ENCODE data around the gene ENTHD1.

Gene ENTHD1

DNA sequence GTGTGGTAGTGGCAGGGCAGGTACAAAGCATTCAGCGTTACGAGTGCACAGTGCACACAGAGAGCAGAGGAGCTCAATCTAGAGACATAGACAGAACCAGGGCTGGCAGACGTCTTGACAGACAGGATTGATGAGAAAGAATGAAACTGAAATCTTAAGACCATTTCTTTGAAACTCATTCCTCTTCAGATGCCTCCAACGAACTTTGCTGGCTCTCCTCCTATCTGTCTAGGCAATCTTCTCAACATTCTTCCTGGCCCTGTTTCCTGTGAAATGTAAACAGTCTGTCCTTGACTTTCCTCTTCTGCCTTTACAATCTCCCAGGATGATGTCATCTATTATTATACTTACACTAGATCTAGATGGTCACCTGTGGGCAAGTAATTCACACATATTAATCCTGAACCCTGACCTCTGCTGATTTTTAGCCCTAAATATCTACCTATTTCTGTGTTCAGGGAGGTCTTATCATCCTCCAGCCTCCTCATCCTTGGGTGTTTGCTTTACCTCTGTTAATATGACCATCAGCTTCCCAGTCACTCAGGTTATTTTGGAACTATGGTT lies 119.5 kb downstream of the ENTHD1 start (continued):
- TF ChIP-seq, protein P1, sequence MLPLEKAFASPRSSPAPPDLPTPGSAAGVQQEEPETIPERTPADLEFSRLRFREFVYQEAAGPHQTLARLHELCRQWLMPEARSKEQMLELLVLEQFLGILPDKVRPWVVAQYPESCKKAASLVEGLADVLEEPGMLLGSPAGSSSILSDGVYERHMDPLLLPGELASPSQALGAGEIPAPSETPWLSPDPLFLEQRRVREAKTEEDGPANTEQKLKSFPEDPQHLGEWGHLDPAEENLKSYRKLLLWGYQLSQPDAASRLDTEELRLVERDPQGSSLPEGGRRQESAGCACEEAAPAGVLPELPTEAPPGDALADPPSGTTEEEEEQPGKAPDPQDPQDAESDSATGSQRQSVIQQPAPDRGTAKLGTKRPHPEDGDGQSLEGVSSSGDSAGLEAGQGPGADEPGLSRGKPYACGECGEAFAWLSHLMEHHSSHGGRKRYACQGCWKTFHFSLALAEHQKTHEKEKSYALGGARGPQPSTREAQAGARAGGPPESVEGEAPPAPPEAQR (tag by site-specific recombination; IDR thresholded peaks at IDR 0.05), result no peak
- TF ChIP-seq YY1 (tag by site-specific recombination; IDR thresholded peaks at IDR 0.05) (no peak), ZNF335 (tag by site-specific recombination; conservative IDR thresholded peaks at IDR 0.05) (peak; percentile 12; the same call in 1 of the 2 replicates), SALL2 (tag by site-specific recombination; IDR thresholded peaks at IDR 0.05; ENCODE audit: borderline replicate concordance) (no peak), ZNF670 (tag by site-specific recombination; IDR thresholded peaks at IDR 0.05; ENCODE audit: low read depth) (no peak), ZNF394 (tag by site-specific recombination; IDR thresholded peaks at IDR 0.05; ENCODE audit: borderline replicate concordance) (no peak), ZNF248 (tag by site-specific recombination; IDR thresholded peaks at IDR 0.05) (no peak), ZNF426 (tag by site-specific recombination; IDR thresholded peaks at IDR 0.05) (no peak), IKZF3 (tag by site-specific recombination; IDR thresholded peaks at IDR 0.05) (peak; percentile 43; the same call in 1 of the 2 replicates), ZEB2 (tag by site-specific recombination; IDR thresholded peaks at IDR 0.05) (0 out of 2 replicates have a peak, but pooled peaks have one; percentile 20), ZXDB (tag by site-specific recombination; IDR thresholded peaks at IDR 0.05) (0 out of 2 replicates have a peak, but pooled peaks have one; percentile 17), ZNF23 (tag by site-specific recombination; IDR thresholded peaks at IDR 0.05; ENCODE audit: borderline replicate concordance) (no peak), ZNF548 (tag by site-specific recombination; IDR thresholded peaks at IDR 0.05) (no peak), ZNF629 (tag by site-specific recombination; IDR thresholded peaks at IDR 0.05) (0 out of 2 replicates have a peak, but pooled peaks have one; percentile 27), MZF1 (tag by site-specific recombination; IDR thresholded peaks at IDR 0.05; ENCODE audit: borderline replicate concordance) (no peak), PRDM1 (tag by site-specific recombination; IDR thresholded peaks at IDR 0.05) (peak; percentile 54; the same call in 1 of the 2 replicates)
- TF ChIP-seq, protein P2, sequence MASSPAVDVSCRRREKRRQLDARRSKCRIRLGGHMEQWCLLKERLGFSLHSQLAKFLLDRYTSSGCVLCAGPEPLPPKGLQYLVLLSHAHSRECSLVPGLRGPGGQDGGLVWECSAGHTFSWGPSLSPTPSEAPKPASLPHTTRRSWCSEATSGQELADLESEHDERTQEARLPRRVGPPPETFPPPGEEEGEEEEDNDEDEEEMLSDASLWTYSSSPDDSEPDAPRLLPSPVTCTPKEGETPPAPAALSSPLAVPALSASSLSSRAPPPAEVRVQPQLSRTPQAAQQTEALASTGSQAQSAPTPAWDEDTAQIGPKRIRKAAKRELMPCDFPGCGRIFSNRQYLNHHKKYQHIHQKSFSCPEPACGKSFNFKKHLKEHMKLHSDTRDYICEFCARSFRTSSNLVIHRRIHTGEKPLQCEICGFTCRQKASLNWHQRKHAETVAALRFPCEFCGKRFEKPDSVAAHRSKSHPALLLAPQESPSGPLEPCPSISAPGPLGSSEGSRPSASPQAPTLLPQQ (tag by site-specific recombination; IDR thresholded peaks at IDR 0.05), result 0 out of 2 replicates have a peak, but pooled peaks have one; percentile 17
- TF ChIP-seq, protein P3, sequence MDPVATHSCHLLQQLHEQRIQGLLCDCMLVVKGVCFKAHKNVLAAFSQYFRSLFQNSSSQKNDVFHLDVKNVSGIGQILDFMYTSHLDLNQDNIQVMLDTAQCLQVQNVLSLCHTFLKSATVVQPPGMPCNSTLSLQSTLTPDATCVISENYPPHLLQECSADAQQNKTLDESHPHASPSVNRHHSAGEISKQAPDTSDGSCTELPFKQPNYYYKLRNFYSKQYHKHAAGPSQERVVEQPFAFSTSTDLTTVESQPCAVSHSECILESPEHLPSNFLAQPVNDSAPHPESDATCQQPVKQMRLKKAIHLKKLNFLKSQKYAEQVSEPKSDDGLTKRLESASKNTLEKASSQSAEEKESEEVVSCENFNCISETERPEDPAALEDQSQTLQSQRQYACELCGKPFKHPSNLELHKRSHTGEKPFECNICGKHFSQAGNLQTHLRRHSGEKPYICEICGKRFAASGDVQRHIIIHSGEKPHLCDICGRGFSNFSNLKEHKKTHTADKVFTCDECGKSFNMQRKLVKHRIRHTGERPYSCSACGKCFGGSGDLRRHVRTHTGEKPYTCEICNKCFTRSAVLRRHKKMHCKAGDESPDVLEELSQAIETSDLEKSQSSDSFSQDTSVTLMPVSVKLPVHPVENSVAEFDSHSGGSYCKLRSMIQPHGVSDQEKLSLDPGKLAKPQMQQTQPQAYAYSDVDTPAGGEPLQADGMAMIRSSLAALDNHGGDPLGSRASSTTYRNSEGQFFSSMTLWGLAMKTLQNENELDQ (tag by site-specific recombination; IDR thresholded peaks at IDR 0.05; ENCODE audit: low read depth), result no peak

- Histone ChIP-seq H3K36me3 (ENCODE audit: control insufficient read depth in 2 of 2, insufficient read depth in 1 of 2, low read length in 2 of 2) (no peaks in the 10 kb centered on the region), H3K9me3 (ENCODE audit: control insufficient read depth, insufficient read depth, low read depth, low read length) (no peaks in the 10 kb centered on the region), H3K4me1 (ENCODE audit: control insufficient read depth, insufficient read depth, low read length) (peaks cover 10% of the 10 kb centered on the region; the same call in 1 of the 2 replicates), H3K27ac (ENCODE audit: extremely low read depth, low read depth, low read length) (no peak overlapping the region), H3K4me3 (ENCODE audit: low read depth, low read length) (no peak overlapping the region)
- CTCF ChIA-PET, result interaction anchor here (1.0 to 2.7 kb wide), 4 partner anchors 10 to 252 kb away, joined by 4 to 10 read pairs (median 8); no protein-coding TSS in a partner anchor
- POLR2A ChIA-PET, result interaction anchor here (0.5 kb wide), 1 partner anchor 170 kb away, joined by 4 read pairs; no protein-coding TSS in a partner anchor
- TF ChIP-seq ZNF354C (tag by site-specific recombination; IDR thresholded peaks at IDR 0.05; ENCODE audit: borderline replicate concordance, low read depth), result no peak
- TF ChIP-seq ZNF664 (tag by site-specific recombination; IDR thresholded peaks at IDR 0.05), result 0 out of 2 replicates have a peak, but pooled peaks have one; percentile 50
Measured at GRCh38 chr22:39773503-39773902, 120.1 kb downstream of the ENTHD1 start.
